ENCODE results near the gene CAPN9.

DNA sequence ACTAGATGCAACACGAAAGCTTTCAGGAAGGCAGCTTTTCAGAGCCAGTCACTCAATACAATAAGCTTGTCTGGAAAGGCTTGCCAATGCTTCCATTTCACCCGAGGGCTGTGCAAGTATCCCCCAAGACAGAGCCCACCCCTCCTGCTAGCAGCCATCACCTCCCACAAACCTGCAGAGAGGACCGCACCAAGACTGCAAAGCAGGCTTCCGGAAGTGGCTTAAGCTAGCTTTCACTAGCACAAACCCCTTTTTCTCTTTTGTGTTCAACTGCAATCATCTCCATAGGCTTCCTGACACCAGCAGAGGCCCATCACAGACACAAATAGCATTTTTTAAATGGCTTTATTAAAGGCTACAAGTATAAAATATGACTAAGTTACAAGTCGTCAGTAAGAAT is 89.6 kb downstream of the CAPN9 start:
- TF ChIP-seq, protein P1, sequence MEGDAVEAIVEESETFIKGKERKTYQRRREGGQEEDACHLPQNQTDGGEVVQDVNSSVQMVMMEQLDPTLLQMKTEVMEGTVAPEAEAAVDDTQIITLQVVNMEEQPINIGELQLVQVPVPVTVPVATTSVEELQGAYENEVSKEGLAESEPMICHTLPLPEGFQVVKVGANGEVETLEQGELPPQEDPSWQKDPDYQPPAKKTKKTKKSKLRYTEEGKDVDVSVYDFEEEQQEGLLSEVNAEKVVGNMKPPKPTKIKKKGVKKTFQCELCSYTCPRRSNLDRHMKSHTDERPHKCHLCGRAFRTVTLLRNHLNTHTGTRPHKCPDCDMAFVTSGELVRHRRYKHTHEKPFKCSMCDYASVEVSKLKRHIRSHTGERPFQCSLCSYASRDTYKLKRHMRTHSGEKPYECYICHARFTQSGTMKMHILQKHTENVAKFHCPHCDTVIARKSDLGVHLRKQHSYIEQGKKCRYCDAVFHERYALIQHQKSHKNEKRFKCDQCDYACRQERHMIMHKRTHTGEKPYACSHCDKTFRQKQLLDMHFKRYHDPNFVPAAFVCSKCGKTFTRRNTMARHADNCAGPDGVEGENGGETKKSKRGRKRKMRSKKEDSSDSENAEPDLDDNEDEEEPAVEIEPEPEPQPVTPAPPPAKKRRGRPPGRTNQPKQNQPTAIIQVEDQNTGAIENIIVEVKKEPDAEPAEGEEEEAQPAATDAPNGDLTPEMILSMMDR (IDR thresholded peaks at IDR 0.05), result no peak
- TF ChIP-seq POLR2A (IDR thresholded peaks at IDR 0.05), result no peak
